SK-N-MC (cell line): ENCODE data around the gene SULF2.

Experiments
- DNase-seq: peaks from one replicate; pipeline ENCODE4 v3.0.0-alpha.2; 2011; ENCODE audit warnings: low read depth, low spot score
- H3K27ac ChIP-seq: fragments of 200-600 bp; sonication (generic); 2 replicates; pipeline ENCODE4 v1.5.1; 2016; ENCODE audit warnings: mixed run types
- H3K36me3 ChIP-seq: fragments of 200-600 bp; sonication (generic); 2 replicates; pipeline ENCODE4 v1.6.1; 2017; ENCODE audit warnings: antibody characterized with exemption, low read length, mixed read lengths; ENCODE audit not compliant: insufficient read depth
- H3K4me3 ChIP-seq: fragments of 200-600 bp; sonication (generic); 2 replicates; pipeline ENCODE4 v1.5.1; 2016
- H3K9ac ChIP-seq: fragments of 200-600 bp; sonication (generic); 2 replicates; pipeline ENCODE4 v1.8.0; 2017; ENCODE audit warnings: mixed run types, mixed read lengths; ENCODE audit not compliant: insufficient read length
- H3K9me3 ChIP-seq: fragments of 200-600 bp; sonication (generic); 2 replicates; pipeline ENCODE4 v1.6.1; 2017; ENCODE audit warnings: low read depth, mild to moderate bottlenecking, antibody characterized with exemption, low read length, moderate library complexity, mixed read lengths
- EZH2 ChIP-seq: fragments of 200-600 bp; sonication (generic); IDR thresholded peaks from one replicate; pipeline ENCODE4 v1.6.1; 2017; ENCODE audit warnings: antibody characterized with exemption
- FOXP2 ChIP-seq: optimal IDR thresholded peaks from 2 replicates; pipeline ENCODE3; 2011; ENCODE audit warnings: mild to moderate bottlenecking, moderate library complexity; ENCODE audit not compliant: insufficient read depth; ENCODE audit errors: extremely low read length, control extremely low read depth
- POLR2AphosphoS5 ChIP-seq: IDR thresholded peaks from 2 replicates; pipeline ENCODE4 v1.6.1; 2012; ENCODE audit warnings: mild to moderate bottlenecking, low read depth, low read length, borderline replicate concordance

SULF2 gene

DNA sequence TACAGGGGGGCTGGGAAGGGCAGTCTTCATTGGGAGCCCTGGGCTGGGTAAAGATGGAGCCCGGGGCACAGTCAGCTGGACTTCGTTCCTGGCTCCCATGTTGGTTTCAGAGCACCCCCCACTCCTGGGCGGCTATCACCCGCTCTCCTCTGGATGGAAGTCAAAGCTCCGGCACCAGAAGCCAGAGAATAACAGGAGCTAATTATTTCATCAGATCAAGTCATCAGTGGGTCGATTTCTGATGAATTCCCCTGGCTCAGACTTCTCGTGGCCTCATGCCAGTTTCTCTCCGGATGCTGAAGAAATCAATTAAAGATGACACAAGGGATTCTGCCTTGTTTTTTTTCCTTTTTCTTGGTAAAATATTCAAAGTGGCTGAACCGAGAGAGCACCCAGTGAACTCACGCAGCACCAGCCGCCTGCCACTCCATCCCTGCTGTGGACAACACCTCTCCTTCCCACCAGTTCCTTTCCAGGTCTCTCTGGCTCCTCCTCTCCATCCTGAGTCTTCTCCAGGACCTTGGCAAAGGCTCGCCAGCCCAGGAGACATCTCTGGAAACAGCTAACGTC lies 22.5 kb downstream of the SULF2 start:
- no peaks in the 10 kb centered on the region for H3K9me3 ChIP-seq
- no peak overlapping the region for H3K9ac ChIP-seq
- DNase-seq: no peak
- no peak overlapping the region for H3K4me3 ChIP-seq
- H3K27ac ChIP-seq: no peak overlapping the region
- TF ChIP-seq FOXP2 (no peak), POLR2AphosphoS5 (no peak), EZH2 (no peak)
- H3K36me3 ChIP-seq: no peaks in the 10 kb centered on the region

- Histone ChIP-seq H3K27ac (no peak overlapping the region), H3K9me3 (no peaks in the 10 kb centered on the region), H3K4me3 (no peak overlapping the region), H3K36me3 (no peaks in the 10 kb centered on the region), H3K9ac (no peak overlapping the region)
- TF ChIP-seq POLR2AphosphoS5 (no peak), EZH2 (no peak), FOXP2 (no peak)
- DNase-seq: no peak
Observed at GRCh38 chr20:47761482-47762047, 23.7 kb downstream of the SULF2 start.

DNA sequence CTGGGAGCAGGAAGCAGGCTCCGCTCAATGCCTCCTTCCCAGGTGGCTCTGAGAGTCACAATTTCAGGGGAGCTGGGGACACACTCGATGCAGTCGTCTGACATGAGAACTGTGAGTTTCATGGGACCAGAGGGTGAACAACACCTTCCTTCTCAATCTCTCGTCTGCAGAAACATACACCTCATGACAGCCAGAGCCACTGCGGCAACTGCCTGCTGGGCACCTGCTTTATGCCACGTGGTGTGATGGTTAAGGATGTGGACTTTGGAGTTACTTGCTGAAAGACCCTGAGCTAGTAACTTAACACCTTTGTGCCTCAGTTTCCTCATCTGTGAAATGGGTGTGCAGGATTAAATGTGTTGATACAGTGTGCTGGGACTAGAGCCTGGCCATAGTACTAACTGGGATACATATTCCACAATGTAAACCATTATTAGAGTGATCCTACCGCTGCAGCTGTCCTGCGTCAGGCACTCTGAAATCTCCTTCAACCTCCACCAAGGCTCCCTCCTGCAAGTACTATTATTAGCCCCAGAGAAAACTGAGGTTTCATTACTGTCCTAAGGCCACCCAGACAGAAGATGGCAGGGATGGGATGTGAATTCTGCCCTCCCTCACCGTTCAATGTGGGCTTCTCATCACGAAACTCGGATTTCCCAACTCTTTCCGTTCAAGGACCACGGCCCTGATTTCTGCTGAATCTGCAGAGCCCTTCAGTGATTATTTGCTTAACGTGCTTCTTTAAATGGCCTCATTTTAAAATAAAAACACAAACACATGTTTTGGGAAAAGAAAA lies 24.4 kb downstream of the SULF2 start:
- Histone ChIP-seq H3K27ac (no peak overlapping the region), H3K9me3 (no peaks in the 10 kb centered on the region)

GRCh38 chr20:47758517-47759450 lies 26.5 kb downstream of the SULF2 start:
- DNase-seq: no peak
- H3K36me3 ChIP-seq: no peaks in the 10 kb centered on the region
- no peaks in the 10 kb centered on the region for H3K9me3 ChIP-seq
- H3K4me3 ChIP-seq: no peak overlapping the region
- no peak for TF ChIP-seq FOXP2
- no peak for TF ChIP-seq POLR2AphosphoS5
- no peak for TF ChIP-seq EZH2
- H3K27ac ChIP-seq: no peak overlapping the region
- no peak overlapping the region for H3K9ac ChIP-seq

More for the DNA sequence above, 24.4 kb downstream of the SULF2 start:
- H3K9ac ChIP-seq: no peak overlapping the region
- no peak for DNase-seq
- H3K4me3 ChIP-seq: no peak overlapping the region
- TF ChIP-seq POLR2AphosphoS5 (no peak), EZH2 (no peak), FOXP2 (no peak)
- H3K36me3 ChIP-seq: no peaks in the 10 kb centered on the region

DNA sequence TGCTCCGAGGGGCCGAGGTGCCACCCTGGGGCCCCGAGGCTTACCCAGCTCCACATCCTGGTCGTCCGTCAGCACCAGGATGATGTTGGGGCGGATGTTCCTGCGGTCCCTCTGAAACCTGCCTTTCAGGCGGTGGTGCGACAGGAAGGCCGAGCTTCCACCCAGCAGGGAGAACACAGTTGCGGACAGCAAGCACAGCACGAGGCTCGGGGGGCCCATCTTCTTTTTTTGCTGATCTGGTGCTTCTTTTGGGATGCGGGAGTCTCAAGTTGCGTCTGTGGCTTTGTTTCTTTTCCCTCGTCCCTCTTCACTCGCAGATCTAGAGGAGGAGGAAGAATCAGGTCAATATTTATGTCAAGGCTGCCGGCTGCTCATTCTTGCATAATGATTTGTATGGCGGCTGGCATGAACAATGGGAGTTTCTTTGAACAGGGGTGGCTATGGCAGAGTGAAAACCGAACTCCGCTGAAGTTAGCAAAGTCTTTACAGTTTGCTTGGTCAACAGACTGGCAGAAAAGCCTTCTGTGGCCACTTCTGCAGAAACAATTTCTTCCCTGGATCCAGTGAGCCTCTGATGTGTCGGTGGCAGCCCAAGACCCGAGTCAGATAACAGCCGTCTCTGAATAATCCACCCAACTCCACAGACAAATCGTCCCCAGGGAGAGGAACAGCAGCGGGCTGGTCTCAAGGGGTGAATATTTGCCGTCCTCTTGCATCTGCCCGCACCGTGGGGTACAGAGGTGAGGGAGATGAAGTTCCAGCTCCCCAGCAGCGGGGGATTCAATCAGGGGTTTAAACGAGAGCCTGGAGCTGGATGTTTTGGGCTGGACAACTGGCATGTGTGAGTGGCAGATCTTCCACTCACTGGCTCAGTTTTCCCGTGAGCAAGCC lies 27.9 kb downstream of the SULF2 start:
- Histone ChIP-seq H3K27ac (no peak overlapping the region), H3K9ac (no peak overlapping the region)

DNA sequence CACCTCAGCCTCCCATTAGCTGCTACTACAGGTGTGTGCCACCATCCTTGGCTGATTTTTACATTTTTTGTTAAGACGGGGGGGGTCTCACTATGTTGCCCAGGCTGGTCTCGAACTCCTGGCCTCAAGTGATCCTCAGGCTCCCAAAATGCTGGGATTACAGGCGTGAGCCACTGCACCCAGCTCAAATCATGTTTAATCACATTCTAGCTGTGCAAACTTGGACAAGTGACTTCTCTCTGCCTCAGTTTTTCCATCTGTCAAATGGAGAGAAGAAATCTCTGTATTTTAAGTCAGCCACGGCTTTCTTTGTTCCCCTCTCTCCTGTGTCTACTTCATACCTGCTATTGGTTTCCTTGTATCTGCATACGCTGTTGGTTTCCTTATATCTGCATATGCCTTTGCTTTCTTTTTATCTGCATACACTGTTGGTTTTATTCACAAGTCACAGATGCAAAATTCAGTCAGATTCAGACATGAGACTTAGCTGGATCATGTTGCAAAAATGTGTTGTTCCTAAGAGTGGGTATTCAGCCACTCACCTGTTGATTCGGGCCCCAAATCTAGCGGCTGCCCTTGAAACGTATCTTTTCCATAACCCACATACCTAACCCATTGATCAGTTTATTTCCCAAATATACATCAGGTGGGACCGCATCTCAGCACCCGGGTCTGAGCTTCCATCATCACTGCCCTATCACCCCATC lies 30.2 kb downstream of the SULF2 start:
- no peak for DNase-seq
- Histone ChIP-seq H3K36me3 (no peaks in the 10 kb centered on the region), H3K4me3 (no peak overlapping the region), H3K27ac (no peak overlapping the region), H3K9me3 (no peaks in the 10 kb centered on the region), H3K9ac (no peak overlapping the region)
- TF ChIP-seq FOXP2 (no peak), POLR2AphosphoS5 (no peak), EZH2 (no peak)

More for the DNA sequence above, 27.9 kb downstream of the SULF2 start:
- Histone ChIP-seq H3K36me3 (no peaks in the 10 kb centered on the region), H3K4me3 (no peak overlapping the region), H3K9me3 (no peaks in the 10 kb centered on the region)
- no peak for DNase-seq
- TF ChIP-seq EZH2 (no peak), FOXP2 (no peak), POLR2AphosphoS5 (no peak)

- TF ChIP-seq FOXP2: no peak
- no peak for TF ChIP-seq POLR2AphosphoS5
- no peak for TF ChIP-seq EZH2
- no peak overlapping the region for H3K4me3 ChIP-seq
- no peaks in the 10 kb centered on the region for H3K9me3 ChIP-seq
- no peak for DNase-seq
- H3K27ac ChIP-seq: no peak overlapping the region
- H3K36me3 ChIP-seq: no peaks in the 10 kb centered on the region
- no peak overlapping the region for H3K9ac ChIP-seq
Observed at GRCh38 chr20:47754388-47754715, 30.9 kb downstream of the SULF2 start.
